Upper lobe of left lung (tissue), 4 donors: ENCODE data around the gene RPL28.

Experiments
- POLR2A ChIP-seq, 4 donors: fragments of 450-650 bp; IDR thresholded peaks; one replicate each; pipeline ENCODE4 v1.5.1; 2016 to 2017; ENCODE audit warnings: antibody characterized with exemption in 4 of 4, mild to moderate bottlenecking in 2 of 4
- TF ChIP-seq, protein P1 (sequence below), 6 experiments: fragments of 450-650 bp in 4 of 6; fragments of 200-600 bp in 2 of 6; sonication (generic) in 2 of 6; IDR thresholded peaks; one replicate each; pipeline ENCODE4 v1.5.1; 2016 to 2019; ENCODE audit warnings: antibody characterized with exemption in 6 of 6

DNA sequence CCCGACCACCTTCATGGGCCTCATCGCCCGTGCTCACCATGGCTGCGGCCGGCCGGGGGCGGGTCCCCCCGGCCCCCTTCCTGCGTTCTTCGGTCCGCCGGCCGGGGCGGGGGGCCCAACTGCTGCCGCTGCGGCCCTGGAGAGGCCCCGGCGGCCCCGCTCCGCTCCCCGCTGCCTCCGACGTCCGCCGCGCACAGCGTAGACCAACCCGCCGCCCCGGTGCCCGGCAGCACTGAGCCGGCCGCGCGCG is 21.7 kb downstream of the RPL28 start, which contains the start of gene UBE2S:
- peak in 3 of 4 donors; percentile 98 to 99 (median 98) for TF ChIP-seq POLR2A (IDR thresholded peaks at IDR 0.05)
- TF ChIP-seq, protein P1, sequence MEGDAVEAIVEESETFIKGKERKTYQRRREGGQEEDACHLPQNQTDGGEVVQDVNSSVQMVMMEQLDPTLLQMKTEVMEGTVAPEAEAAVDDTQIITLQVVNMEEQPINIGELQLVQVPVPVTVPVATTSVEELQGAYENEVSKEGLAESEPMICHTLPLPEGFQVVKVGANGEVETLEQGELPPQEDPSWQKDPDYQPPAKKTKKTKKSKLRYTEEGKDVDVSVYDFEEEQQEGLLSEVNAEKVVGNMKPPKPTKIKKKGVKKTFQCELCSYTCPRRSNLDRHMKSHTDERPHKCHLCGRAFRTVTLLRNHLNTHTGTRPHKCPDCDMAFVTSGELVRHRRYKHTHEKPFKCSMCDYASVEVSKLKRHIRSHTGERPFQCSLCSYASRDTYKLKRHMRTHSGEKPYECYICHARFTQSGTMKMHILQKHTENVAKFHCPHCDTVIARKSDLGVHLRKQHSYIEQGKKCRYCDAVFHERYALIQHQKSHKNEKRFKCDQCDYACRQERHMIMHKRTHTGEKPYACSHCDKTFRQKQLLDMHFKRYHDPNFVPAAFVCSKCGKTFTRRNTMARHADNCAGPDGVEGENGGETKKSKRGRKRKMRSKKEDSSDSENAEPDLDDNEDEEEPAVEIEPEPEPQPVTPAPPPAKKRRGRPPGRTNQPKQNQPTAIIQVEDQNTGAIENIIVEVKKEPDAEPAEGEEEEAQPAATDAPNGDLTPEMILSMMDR (IDR thresholded peaks at IDR 0.05), result peak in 2 of 6 experiments; percentile 21 to 31
